Upper lobe of left lung (tissue), 6 donors: ENCODE measurements around the gene IFNK. TPM values are rescaled to one million over a fixed set of nuclear protein-coding genes. Genes with fewer than 3 reads are reported as not detected.

Source experiments
- ATAC-seq, 2 donors: fragments of 200-7000 bp; cut with Tn5 transposase; one replicate each; pipeline ENCODE4 v1.9.1; 2022; ENCODE audit warnings: mild to moderate bottlenecking in 2 of 2, moderate library complexity in 2 of 2; ENCODE audit not compliant: low FRiP score in 2 of 2
- DNase-seq, 2 donors: peaks; one replicate each; pipeline ENCODE4 v3.0.0-alpha.2; 2019 to 2020
- H3K27ac ChIP-seq, 4 donors: fragments of 200-600 bp; sonication (generic); one replicate each; pipeline ENCODE4 v1.5.1; 2016 to 2019
- H3K27me3 ChIP-seq, 4 donors: fragments of 200-600 bp; sonication (generic); one replicate each; pipeline ENCODE4 v1.5.1; 2017 to 2019
- H3K36me3 ChIP-seq, 4 donors: fragments of 200-600 bp; sonication (generic); one replicate each; pipeline ENCODE4 v1.5.1; 2016 to 2019
- H3K4me1 ChIP-seq, 4 donors: fragments of 200-600 bp; sonication (generic); one replicate each; pipeline ENCODE4 v1.5.1; 2018 to 2019
- H3K4me3 ChIP-seq, 4 donors: fragments of 200-600 bp; sonication (generic); one replicate each; pipeline ENCODE4 v1.5.1; 2017 to 2019; ENCODE audit warnings: mild to moderate bottlenecking in 2 of 4, moderate library complexity in 1 of 4
- H3K9me3 ChIP-seq, 4 donors: fragments of 200-600 bp; sonication (generic); one replicate each; pipeline ENCODE4 v1.5.1; 2018 to 2019
- CTCF ChIP-seq, 6 experiments: fragments of 450-650 bp in 4 of 6; fragments of 200-600 bp in 2 of 6; sonication (generic) in 2 of 6; IDR thresholded peaks; one replicate each; pipeline ENCODE4 v1.5.1; 2016 to 2019; ENCODE audit warnings: antibody characterized with exemption in 6 of 6
- EP300 ChIP-seq, 4 donors: sonication (generic); formaldehyde crosslinking; IDR thresholded peaks; one replicate each; pipeline ENCODE4 v1.5.1; 2017; ENCODE audit warnings: antibody characterized with exemption in 4 of 4, control low read depth in 2 of 4
- POLR2A ChIP-seq, 4 donors: fragments of 450-650 bp; IDR thresholded peaks; one replicate each; pipeline ENCODE4 v1.5.1; 2016 to 2017; ENCODE audit warnings: antibody characterized with exemption in 4 of 4, mild to moderate bottlenecking in 2 of 4
- POLR2AphosphoS5 ChIP-seq, 2 donors: sonication (generic); formaldehyde crosslinking; IDR thresholded peaks; one replicate each; pipeline ENCODE4 v1.5.1; 2017; ENCODE audit warnings: antibody characterized with exemption in 2 of 2
- WGBS, 2 donors: methylation state at CpG; one replicate each; pipeline ENCODE4 v1.1.5; 2017 to 2018; 5-methylcytosine and 5-hydroxymethylcytosine counted together
- total RNA-seq, 6 donors: library from RNA; depleted of rRNA in 4 of 6; stranded (reverse); fragments of >200 nt in 4 of 6; gene quantifications; one replicate each; pipeline versions ENCODE4 v1.1.0 to v1.2.1, GENCODE V29; 2016 to 2021
- donor health status: DM: no; HTN: no; CAD: no; lungs with moderate emphysema.
- donor health status: DM: no; HTN: yes; CAD: no; lungs with severe emphysema.

IFNK gene
- total RNA-seq, 6 donors from 2014 or later, result not detected

GRCh38 chr9:27569406-27569805 is 45.3 kb downstream of the IFNK start:
- Histone ChIP-seq H3K4me1 (peaks cover 0 to 29% (median 14%) of the 10 kb centered on the region in 4 donors), H3K4me3 (no peak overlapping the region), H3K36me3 (peaks cover 0 to 15% (median 4%) of the 10 kb centered on the region in 4 donors), H3K27ac (no peak overlapping the region), H3K27me3 (no peaks in the 10 kb centered on the region), H3K9me3 (no peaks in the 10 kb centered on the region)
- TF ChIP-seq CTCF (IDR thresholded peaks at IDR 0.05) (no peak), POLR2A (IDR thresholded peaks at IDR 0.05) (no peak), EP300 (IDR thresholded peaks at IDR 0.05) (no peak), POLR2AphosphoS5 (IDR thresholded peaks at IDR 0.05) (no peak)
- DNase-seq, result no peak
- no peak for ATAC-seq
- 54 to 67% methylated on average over 2 of the region's 2 CpGs for WGBS, 2 donors

- H3K4me1 ChIP-seq, result peaks cover 0 to 32% (median 14%) of the 10 kb centered on the region in 4 donors
- 76 to 85% methylated on average over 4 of the region's 4 CpGs for WGBS, 2 donors
- no peak overlapping the region for H3K4me3 ChIP-seq
- H3K27me3 ChIP-seq, result no peaks in the 10 kb centered on the region
- TF ChIP-seq EP300 (IDR thresholded peaks at IDR 0.05) (no peak), POLR2AphosphoS5 (IDR thresholded peaks at IDR 0.05) (no peak), POLR2A (IDR thresholded peaks at IDR 0.05) (peak in 1 of 4 donors; percentile 40)
- H3K36me3 ChIP-seq, result peaks cover 0 to 7% (median 2%) of the 10 kb centered on the region in 4 donors
- H3K9me3 ChIP-seq, result no peaks in the 10 kb centered on the region
- H3K27ac ChIP-seq, result peak overlapping the region in 2 of 4 donors; percentile 96 to 99
- ATAC-seq (no peak), DNase-seq (no peak)
These were observed 46.9 kb downstream of the IFNK start for GRCh38 chr9:27571011-27571410.

DNA sequence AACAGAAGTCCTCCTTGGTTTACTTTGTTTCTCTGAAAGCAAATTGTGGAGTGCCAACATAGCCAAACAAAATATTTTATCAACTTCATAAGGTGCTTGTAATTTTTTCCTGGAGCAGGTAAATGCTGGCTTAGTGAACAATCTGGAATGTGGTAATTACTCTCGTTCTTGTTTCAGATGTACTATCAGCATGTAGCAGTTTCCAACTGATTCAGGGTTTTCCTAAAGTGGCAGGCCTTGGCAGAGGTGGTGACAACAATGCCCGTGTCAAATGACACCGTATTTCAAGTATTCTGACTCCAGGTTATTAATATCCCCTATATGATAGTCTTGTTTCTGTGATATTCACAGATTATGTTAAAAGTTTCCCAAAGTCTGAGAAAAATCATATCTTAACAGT is 48.0 kb downstream of the IFNK start:
- H3K9me3 ChIP-seq, result no peaks in the 10 kb centered on the region
- H3K4me3 ChIP-seq, result peak overlapping the region in 3 of 4 donors; percentile 60 to 81 (median 77)
- 39 to 47% methylated on average over 3 of the region's 3 CpGs for WGBS, 2 donors
- H3K36me3 ChIP-seq, result no peaks in the 10 kb centered on the region
- no peaks in the 10 kb centered on the region for H3K27me3 ChIP-seq
- no peak for DNase-seq
- peak overlapping the region; percentile 96 to 99 (median 98) for H3K27ac ChIP-seq
- H3K4me1 ChIP-seq, result peaks cover 0 to 32% (median 14%) of the 10 kb centered on the region in 4 donors
- no peak for ATAC-seq
- TF ChIP-seq POLR2A (IDR thresholded peaks at IDR 0.05) (no peak), POLR2AphosphoS5 (IDR thresholded peaks at IDR 0.05) (no peak), EP300 (IDR thresholded peaks at IDR 0.05) (no peak), CTCF (IDR thresholded peaks at IDR 0.05) (no peak)

DNA sequence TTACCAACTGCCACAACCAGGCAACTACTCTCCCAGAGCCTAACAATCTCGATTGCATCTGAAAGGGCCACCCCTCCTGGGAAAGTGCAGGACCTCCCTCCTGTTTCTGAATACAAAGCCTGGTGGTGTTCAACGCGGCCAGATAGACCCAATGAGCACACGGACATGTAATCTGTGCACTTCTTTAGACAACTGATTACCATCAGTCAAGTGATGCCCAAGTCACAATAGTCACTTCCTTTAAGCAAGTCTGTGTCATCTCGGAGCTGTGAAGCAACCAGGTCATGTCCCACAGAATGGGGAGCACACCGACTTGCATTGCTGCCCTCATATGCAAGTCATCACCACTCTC is 48.5 kb downstream of the IFNK start:
- ATAC-seq (peak; percentile 65 to 74), DNase-seq (peak in 1 of 2 donors; percentile 85)
- Histone ChIP-seq H3K36me3 (no peaks in the 10 kb centered on the region), H3K4me3 (peak overlapping the region; percentile 60 to 81 (median 78)), H3K4me1 (peaks cover 0 to 32% (median 14%) of the 10 kb centered on the region in 4 donors), H3K27ac (peak overlapping the region; percentile 96 to 99 (median 98)), H3K9me3 (no peaks in the 10 kb centered on the region), H3K27me3 (no peaks in the 10 kb centered on the region)
- WGBS, 2 donors, result 0 to 1% methylated on average over 4 to 6 of the region's 6 CpGs
- TF ChIP-seq EP300 (IDR thresholded peaks at IDR 0.05) (peak in 2 of 4 donors; percentile 46 to 78), CTCF (IDR thresholded peaks at IDR 0.05) (no peak), POLR2A (IDR thresholded peaks at IDR 0.05) (peak in 2 of 4 donors; percentile 4 to 63), POLR2AphosphoS5 (IDR thresholded peaks at IDR 0.05) (peak; percentile 89 to 92)

- DNase-seq (peak; percentile 77 to 98), ATAC-seq (peak; percentile 94 to 96)
- Histone ChIP-seq H3K4me3 (peak within 1 kb of the TSS; percentile 60 to 81 (median 78)), H3K36me3 (no peaks in the 10 kb centered on the region), H3K9me3 (peaks cover 0 to 2% (median under 1%) of the 10 kb centered on the region in 4 donors), H3K27ac (peak within 1 kb of the TSS; percentile 96 to 99 (median 98)), H3K27me3 (no peaks in the 10 kb centered on the region), H3K4me1 (peaks cover 0 to 32% (median 14%) of the 10 kb centered on the region in 4 donors)
- TF ChIP-seq CTCF (IDR thresholded peaks at IDR 0.05), result no peak
- peak in 1 of 2 donors; percentile 12 for TF ChIP-seq POLR2AphosphoS5 (IDR thresholded peaks at IDR 0.05)
- TF ChIP-seq EP300 (IDR thresholded peaks at IDR 0.05), result no peak
- TF ChIP-seq POLR2A (IDR thresholded peaks at IDR 0.05), result peak in 3 of 4 donors; percentile 77 to 93 (median 85)
- 1% methylated on average over 23 to 64 of the region's 72 CpGs for WGBS, 2 donors
These were observed 49.0 kb downstream of the IFNK start, which contains the start of gene C9orf72 for GRCh38 chr9:27572918-27573633. TSS of gene C9orf72 (minus strand) at chr9:27573481. CDS start at chr9:27567120, 6,361 bp downstream.
